ENCODE results near the gene FARP2. TPM values are rescaled to one million over a fixed set of nuclear protein-coding genes. Genes with fewer than 3 reads are reported as not detected.

The FARP2 gene
- total RNA-seq, 1 experiment from 2014 or later = 49.3 TPM

GRCh38 chr2:241483305-241483704, 127.2 kb downstream of the FARP2 start:
- POLR2A ChIA-PET = no interaction called here
- Histone ChIP-seq H2AFZ (ENCODE audit: low read depth, low read length, poor library complexity, severe bottlenecking) (no peak overlapping the region), H3K9ac (ENCODE audit: low read length) (no peak overlapping the region), H3K36me3 (ENCODE audit: control insufficient read depth in 1 of 2, insufficient read depth in 2 of 2, low read length in 2 of 2) (no peaks in the 10 kb centered on the region), H3K4me2 (ENCODE audit: low read length) (no peak overlapping the region), H3K9me3 (ENCODE audit: control insufficient read depth in 1 of 2, insufficient read depth in 1 of 2, low read depth in 1 of 2, low read length in 2 of 2) (no peaks in the 10 kb centered on the region), H4K20me1 (ENCODE audit: insufficient read depth) (no peaks in the 10 kb centered on the region), H3K4me3 (replicated peaks in 1 of 2; ENCODE audit: low read depth in 1 of 2, low read length in 2 of 2) (no peak overlapping the region), H3K4me1 (ENCODE audit: control insufficient read depth in 1 of 2, insufficient read depth in 2 of 2, low read length in 2 of 2) (no peaks in the 10 kb centered on the region), H3K79me2 (ENCODE audit: insufficient read depth, low read length) (no peaks in the 10 kb centered on the region), H3K27ac (ENCODE audit: low read depth, low read length) (no peak overlapping the region), H3K9me2 (ENCODE audit: insufficient read depth) (no peaks in the 10 kb centered on the region), H3K27me3 (ENCODE audit: insufficient read depth, low read length) (no peaks in the 10 kb centered on the region)
- intact Hi-C loops (cut with micrococcal nuclease) = no loop called here
- RAD21 ChIA-PET (ENCODE audit: low non-redundant PET in 1 of 2, low total read pairs in 2 of 2, uncharacterized antibody in 2 of 2, unreplicated experiment in 2 of 2) = no interaction called here
- TF ChIP-seq RAD21 (IDR thresholded peaks at IDR 0.05; ENCODE audit: low read depth) (no peak), YY1 (IDR thresholded peaks at IDR 0.05; ENCODE audit: extremely low read depth, insufficient replicate concordance, low read depth, low read length) (no peak), TCF7L2 (IDR thresholded peaks at IDR 0.05; ENCODE audit: borderline replicate concordance, extremely low read depth, insufficient read depth, insufficient read length) (no peak), EZH2 (IDR thresholded peaks at IDR 0.05) (no peak)
- ATAC-seq (no peak), DNase-seq (ENCODE audit: low read depth, low spot score) (no peak)
- BruUV-seq (replicated peaks) = no TSS peak
- CTCF ChIA-PET = no interaction called here

- Histone ChIP-seq H3K9ac (ENCODE audit: low read length) (no peak overlapping the region), H3K4me3 (replicated peaks in 1 of 2; ENCODE audit: low read depth in 1 of 2, low read length in 2 of 2) (no peak overlapping the region), H3K4me1 (ENCODE audit: control insufficient read depth in 1 of 2, insufficient read depth in 2 of 2, low read length in 2 of 2) (no peaks in the 10 kb centered on the region), H3K9me2 (ENCODE audit: insufficient read depth) (no peaks in the 10 kb centered on the region), H3K4me2 (ENCODE audit: low read length) (no peak overlapping the region), H3K9me3 (ENCODE audit: control insufficient read depth in 1 of 2, insufficient read depth in 1 of 2, low read depth in 1 of 2, low read length in 2 of 2) (no peaks in the 10 kb centered on the region), H4K20me1 (ENCODE audit: insufficient read depth) (no peaks in the 10 kb centered on the region), H3K27me3 (ENCODE audit: insufficient read depth, low read length) (no peaks in the 10 kb centered on the region), H3K79me2 (ENCODE audit: insufficient read depth, low read length) (no peaks in the 10 kb centered on the region), H3K27ac (ENCODE audit: low read depth, low read length) (no peak overlapping the region), H2AFZ (ENCODE audit: low read depth, low read length, poor library complexity, severe bottlenecking) (no peak overlapping the region), H3K36me3 (ENCODE audit: control insufficient read depth in 1 of 2, insufficient read depth in 2 of 2, low read length in 2 of 2) (no peaks in the 10 kb centered on the region)
- POLR2A ChIA-PET = no interaction called here
- TF ChIP-seq ELF1 (IDR thresholded peaks at IDR 0.05; ENCODE audit: borderline replicate concordance, low read depth) (no peak), TCF7L2 (IDR thresholded peaks at IDR 0.05; ENCODE audit: borderline replicate concordance, extremely low read depth, insufficient read depth, insufficient read length) (no peak), POLR2AphosphoS5 (IDR thresholded peaks at IDR 0.05; ENCODE audit: low read depth, low read length) (no peak), EGR1 (IDR thresholded peaks at IDR 0.05; ENCODE audit: low read depth) (no peak), YY1 (IDR thresholded peaks at IDR 0.05; ENCODE audit: extremely low read depth, insufficient replicate concordance, low read depth, low read length) (no peak), FOSL1 (IDR thresholded peaks at IDR 0.05; ENCODE audit: low read depth) (no peak), SIN3A (IDR thresholded peaks at IDR 0.05; ENCODE audit: low read depth) (no peak), ZFX (IDR thresholded peaks at IDR 0.05) (no peak), ZNF274 (IDR thresholded peaks at IDR 0.05; ENCODE audit: low read depth, low read length) (no peak), RAD21 (IDR thresholded peaks at IDR 0.05; ENCODE audit: low read depth) (no peak), EZH2phosphoT487 (IDR thresholded peaks at IDR 0.05; ENCODE audit: borderline replicate concordance) (no peak), CTCF (IDR thresholded peaks at IDR 0.05 in 2 of 3, conservative IDR thresholded peaks at IDR 0.05 in 1 of 3; ENCODE audit: borderline replicate concordance in 1 of 3, insufficient read depth in 1 of 3, low read depth in 2 of 3, low read length in 2 of 3) (no peak), ATF3 (IDR thresholded peaks at IDR 0.05) (no peak), POLR2A (IDR thresholded peaks at IDR 0.05; ENCODE audit: borderline replicate concordance, extremely low read depth, insufficient read depth, insufficient read length) (no peak), EZH2 (IDR thresholded peaks at IDR 0.05) (no peak)
- TF ChIP-seq, protein P1, sequence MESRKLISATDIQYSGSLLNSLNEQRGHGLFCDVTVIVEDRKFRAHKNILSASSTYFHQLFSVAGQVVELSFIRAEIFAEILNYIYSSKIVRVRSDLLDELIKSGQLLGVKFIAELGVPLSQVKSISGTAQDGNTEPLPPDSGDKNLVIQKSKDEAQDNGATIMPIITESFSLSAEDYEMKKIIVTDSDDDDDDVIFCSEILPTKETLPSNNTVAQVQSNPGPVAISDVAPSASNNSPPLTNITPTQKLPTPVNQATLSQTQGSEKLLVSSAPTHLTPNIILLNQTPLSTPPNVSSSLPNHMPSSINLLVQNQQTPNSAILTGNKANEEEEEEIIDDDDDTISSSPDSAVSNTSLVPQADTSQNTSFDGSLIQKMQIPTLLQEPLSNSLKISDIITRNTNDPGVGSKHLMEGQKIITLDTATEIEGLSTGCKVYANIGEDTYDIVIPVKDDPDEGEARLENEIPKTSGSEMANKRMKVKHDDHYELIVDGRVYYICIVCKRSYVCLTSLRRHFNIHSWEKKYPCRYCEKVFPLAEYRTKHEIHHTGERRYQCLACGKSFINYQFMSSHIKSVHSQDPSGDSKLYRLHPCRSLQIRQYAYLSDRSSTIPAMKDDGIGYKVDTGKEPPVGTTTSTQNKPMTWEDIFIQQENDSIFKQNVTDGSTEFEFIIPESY (IDR thresholded peaks at IDR 0.05; ENCODE audit: extremely low read depth, insufficient replicate concordance, low read length) = no peak
- RAD21 ChIA-PET (ENCODE audit: low non-redundant PET in 1 of 2, low total read pairs in 2 of 2, uncharacterized antibody in 2 of 2, unreplicated experiment in 2 of 2) = no interaction called here
- DNase-seq (ENCODE audit: low read depth, low spot score) = no peak
- no peak for ATAC-seq
- BruUV-seq (replicated peaks) = no TSS peak
- CTCF ChIA-PET = no interaction called here
- intact Hi-C loops (cut with micrococcal nuclease) = no loop called here
These were observed 129.3 kb downstream of the FARP2 start for GRCh38 chr2:241485172-241485911.

Measured in HCT116 (cell line).